GM12801 (cell line): ENCODE data around the gene PARD3B.

Experiments
- TF ChIP-seq, protein P1 (sequence below): IDR thresholded peaks from one replicate; pipeline ENCODE4 v1.5.1; 2011; ENCODE audit warnings: control low read depth; ENCODE audit not compliant: insufficient read length; ENCODE audit errors: extremely low read depth

PARD3B gene

DNA sequence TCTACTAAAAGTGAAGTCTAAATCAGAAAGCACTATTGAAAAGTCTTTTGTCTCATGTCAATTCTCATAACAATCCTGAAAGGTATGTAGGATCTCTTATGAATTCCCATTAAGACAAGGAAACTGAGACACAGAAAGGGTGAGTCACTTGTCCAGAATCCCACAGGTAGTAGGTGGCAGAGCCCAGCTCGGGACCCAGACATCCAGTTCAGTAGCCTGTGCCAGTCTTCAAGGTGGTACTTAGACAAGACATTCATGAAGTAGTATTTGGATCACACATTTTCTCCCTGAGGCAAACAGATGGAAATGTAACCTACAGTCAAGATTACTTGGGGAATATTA, 14.8 kb upstream of the PARD3B start:
- TF ChIP-seq, protein P1, sequence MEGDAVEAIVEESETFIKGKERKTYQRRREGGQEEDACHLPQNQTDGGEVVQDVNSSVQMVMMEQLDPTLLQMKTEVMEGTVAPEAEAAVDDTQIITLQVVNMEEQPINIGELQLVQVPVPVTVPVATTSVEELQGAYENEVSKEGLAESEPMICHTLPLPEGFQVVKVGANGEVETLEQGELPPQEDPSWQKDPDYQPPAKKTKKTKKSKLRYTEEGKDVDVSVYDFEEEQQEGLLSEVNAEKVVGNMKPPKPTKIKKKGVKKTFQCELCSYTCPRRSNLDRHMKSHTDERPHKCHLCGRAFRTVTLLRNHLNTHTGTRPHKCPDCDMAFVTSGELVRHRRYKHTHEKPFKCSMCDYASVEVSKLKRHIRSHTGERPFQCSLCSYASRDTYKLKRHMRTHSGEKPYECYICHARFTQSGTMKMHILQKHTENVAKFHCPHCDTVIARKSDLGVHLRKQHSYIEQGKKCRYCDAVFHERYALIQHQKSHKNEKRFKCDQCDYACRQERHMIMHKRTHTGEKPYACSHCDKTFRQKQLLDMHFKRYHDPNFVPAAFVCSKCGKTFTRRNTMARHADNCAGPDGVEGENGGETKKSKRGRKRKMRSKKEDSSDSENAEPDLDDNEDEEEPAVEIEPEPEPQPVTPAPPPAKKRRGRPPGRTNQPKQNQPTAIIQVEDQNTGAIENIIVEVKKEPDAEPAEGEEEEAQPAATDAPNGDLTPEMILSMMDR, result no peak

DNA sequence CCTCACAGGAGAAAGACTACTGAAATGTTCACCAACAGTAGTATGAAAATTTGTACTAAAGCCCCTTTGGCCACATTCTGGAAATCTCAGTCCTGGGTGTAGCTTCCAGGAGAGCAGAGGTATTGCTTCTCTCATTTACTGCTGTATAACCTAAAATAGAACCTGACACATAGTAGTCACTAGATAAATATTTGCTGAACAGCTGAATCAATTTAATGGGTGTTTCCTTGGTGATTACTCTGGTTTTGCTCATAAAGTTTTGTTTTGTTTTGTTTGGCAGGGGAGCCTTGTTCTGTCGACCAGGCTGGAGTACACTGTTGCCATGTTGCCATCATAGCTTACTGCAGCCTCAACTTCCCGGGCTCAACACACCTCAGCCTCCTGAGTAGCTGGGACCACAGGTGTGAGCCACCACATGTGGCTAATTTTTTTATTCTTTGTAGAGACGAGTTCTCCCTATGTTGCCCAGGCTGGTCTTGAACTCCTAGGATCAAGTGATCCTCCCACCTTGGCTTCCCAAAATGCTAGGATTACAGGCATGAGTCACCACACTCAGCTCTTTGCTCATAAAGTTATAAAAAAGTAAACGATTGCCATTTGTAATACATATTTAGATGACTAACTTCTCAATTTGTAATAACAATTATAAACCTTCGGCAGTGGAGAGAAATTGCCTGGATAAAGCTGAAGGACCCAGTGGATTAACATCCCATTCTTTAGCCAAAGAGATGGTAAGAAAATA, 11.5 kb upstream of the PARD3B start:
- TF ChIP-seq, protein P1, result no peak

DNA sequence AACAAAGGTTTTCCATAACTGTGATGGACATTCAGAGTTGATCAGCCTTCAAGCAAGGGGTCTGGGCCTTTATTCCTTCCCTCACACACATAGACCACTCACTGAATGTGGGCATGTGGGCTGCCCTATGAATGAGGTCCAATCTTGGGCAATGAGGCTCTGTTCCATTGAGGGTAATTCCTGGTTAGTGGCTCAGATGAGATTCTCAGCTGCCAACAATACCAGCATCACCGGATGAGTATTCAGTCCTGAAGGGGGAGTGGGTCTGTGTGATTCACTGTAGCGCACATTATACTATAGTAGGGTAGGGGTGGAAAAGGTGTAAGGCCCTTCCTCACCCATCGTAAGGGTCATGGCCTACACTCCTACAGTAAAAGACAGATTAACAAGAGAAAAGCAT, 9.9 kb upstream of the PARD3B start:
- TF ChIP-seq, protein P1, result no peak

GRCh38 chr2:204535764-204536163, 9.5 kb upstream of the PARD3B start:
- TF ChIP-seq, protein P1, result no peak

DNA sequence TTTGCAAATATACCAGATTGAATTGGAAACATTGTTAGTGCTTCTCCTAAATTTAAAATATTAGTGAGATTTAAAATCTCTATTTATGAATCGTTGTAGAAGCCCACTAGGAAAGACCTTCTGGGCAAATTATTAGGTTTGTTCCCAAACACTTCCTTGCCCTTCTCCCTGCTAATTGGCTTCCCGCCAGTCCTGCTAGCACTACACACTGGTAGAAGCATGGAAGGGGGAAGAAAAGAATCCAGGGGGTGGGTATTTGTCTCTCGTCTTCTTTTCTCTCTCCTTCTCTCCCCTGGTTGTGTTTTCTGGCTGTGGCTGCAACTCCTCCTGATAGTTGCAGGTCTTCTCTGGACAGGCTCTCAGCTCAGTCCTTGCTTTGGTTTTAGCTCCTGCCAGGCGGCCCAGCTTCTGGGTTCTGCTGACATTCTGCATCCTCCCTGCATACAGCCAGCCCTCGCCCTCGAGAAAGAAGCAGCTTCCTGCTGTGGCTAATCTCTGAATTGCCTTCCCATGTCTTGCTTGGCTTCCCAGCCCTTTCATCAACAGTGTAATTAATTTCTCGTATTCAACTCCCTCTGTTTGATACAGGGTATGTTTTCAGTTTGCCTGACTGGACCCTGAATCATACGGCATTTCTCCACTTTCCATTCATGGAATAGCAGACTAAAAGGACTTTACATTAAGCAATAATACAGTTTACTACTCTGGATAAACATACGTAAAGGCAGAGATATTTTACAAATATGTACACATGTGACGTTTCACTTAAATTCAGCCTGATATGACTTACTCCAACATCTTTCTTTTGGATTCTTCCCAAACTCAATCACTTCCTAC, 6.9 kb upstream of the PARD3B start:
- TF ChIP-seq, protein P1, result no peak

- TF ChIP-seq, protein P1, result no peak
Measured at GRCh38 chr2:204539019-204539385, 6.3 kb upstream of the PARD3B start.

GRCh38 chr2:204541637-204542036, 3.6 kb upstream of the PARD3B start:
- TF ChIP-seq, protein P1, result no peak
